ENCODE measurements around the gene MACROD2. TPM values are rescaled to one million over a fixed set of nuclear protein-coding genes. Genes with fewer than 3 reads are reported as not detected.

MACROD2 gene
- total RNA-seq, 1 experiment from 2014 or later = 3.7 TPM

DNA sequence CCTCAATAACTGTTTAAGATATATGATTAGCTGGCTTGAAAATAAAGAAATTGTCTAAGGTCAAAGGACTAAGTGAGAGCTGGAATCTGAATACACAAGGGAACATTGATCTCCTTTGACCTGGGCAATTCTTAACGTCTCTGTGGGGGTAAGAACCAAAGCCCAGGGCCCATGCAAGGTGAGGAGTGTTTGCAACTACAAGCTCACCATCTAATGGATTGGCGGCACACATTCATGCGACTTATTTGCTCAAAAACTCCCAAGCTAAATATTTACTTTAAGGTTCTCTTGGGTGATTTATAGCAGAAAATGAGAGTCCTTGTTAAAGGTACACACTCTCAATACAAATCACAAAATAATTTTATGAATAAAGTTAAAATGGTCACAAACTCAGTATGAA is 734.1 kb downstream of the MACROD2 start (continued):
- TF ChIP-seq, protein P1, sequence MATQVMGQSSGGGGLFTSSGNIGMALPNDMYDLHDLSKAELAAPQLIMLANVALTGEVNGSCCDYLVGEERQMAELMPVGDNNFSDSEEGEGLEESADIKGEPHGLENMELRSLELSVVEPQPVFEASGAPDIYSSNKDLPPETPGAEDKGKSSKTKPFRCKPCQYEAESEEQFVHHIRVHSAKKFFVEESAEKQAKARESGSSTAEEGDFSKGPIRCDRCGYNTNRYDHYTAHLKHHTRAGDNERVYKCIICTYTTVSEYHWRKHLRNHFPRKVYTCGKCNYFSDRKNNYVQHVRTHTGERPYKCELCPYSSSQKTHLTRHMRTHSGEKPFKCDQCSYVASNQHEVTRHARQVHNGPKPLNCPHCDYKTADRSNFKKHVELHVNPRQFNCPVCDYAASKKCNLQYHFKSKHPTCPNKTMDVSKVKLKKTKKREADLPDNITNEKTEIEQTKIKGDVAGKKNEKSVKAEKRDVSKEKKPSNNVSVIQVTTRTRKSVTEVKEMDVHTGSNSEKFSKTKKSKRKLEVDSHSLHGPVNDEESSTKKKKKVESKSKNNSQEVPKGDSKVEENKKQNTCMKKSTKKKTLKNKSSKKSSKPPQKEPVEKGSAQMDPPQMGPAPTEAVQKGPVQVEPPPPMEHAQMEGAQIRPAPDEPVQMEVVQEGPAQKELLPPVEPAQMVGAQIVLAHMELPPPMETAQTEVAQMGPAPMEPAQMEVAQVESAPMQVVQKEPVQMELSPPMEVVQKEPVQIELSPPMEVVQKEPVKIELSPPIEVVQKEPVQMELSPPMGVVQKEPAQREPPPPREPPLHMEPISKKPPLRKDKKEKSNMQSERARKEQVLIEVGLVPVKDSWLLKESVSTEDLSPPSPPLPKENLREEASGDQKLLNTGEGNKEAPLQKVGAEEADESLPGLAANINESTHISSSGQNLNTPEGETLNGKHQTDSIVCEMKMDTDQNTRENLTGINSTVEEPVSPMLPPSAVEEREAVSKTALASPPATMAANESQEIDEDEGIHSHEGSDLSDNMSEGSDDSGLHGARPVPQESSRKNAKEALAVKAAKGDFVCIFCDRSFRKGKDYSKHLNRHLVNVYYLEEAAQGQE (IDR thresholded peaks at IDR 0.05; ENCODE audit: low read depth) = no peak
- TF ChIP-seq SP1 (IDR thresholded peaks at IDR 0.05; ENCODE audit: low read depth) = no peak
- no peak for TF ChIP-seq TCF7L2 (IDR thresholded peaks at IDR 0.05; ENCODE audit: borderline replicate concordance, extremely low read depth, insufficient read depth, insufficient read length)
- no peak for TF ChIP-seq YY1 (IDR thresholded peaks at IDR 0.05; ENCODE audit: extremely low read depth, insufficient replicate concordance, low read depth, low read length)
- no peak for TF ChIP-seq SIN3A (IDR thresholded peaks at IDR 0.05; ENCODE audit: low read depth)
- TF ChIP-seq CBX3 (IDR thresholded peaks at IDR 0.05; ENCODE audit: low read depth) = no peak
- TF ChIP-seq CTCF (IDR thresholded peaks at IDR 0.05 in 2 of 3, conservative IDR thresholded peaks at IDR 0.05 in 1 of 3; ENCODE audit: borderline replicate concordance in 1 of 3, insufficient read depth in 1 of 3, low read depth in 2 of 3, low read length in 2 of 3) = no peak
- TF ChIP-seq EZH2 (IDR thresholded peaks at IDR 0.05) = no peak
- no peak for TF ChIP-seq JUND (IDR thresholded peaks at IDR 0.05)

- no peaks in the 10 kb centered on the region for H3K27me3 ChIP-seq (ENCODE audit: insufficient read depth, low read length)
- no peak overlapping the region for H3K4me3 ChIP-seq (replicated peaks in 1 of 2; ENCODE audit: low read depth in 1 of 2, low read length in 2 of 2)
- ATAC-seq (no peak), DNase-seq (ENCODE audit: low read depth, low spot score) (no peak)
- no peaks in the 10 kb centered on the region for H3K9me2 ChIP-seq (ENCODE audit: insufficient read depth)
- H3K79me2 ChIP-seq (ENCODE audit: insufficient read depth, low read length) = no peaks in the 10 kb centered on the region
- no TSS peak for BruUV-seq (replicated peaks)
- no peak overlapping the region for H2AFZ ChIP-seq (ENCODE audit: low read depth, low read length, poor library complexity, severe bottlenecking)
- H3K4me2 ChIP-seq (ENCODE audit: low read length) = no peak overlapping the region
- ChIA-PET POLR2A (no interaction called here), CTCF (no interaction called here), RAD21 (ENCODE audit: low non-redundant PET in 1 of 2, low total read pairs in 2 of 2, uncharacterized antibody in 2 of 2, unreplicated experiment in 2 of 2) (no interaction called here)
- H3K36me3 ChIP-seq (ENCODE audit: control insufficient read depth in 1 of 2, insufficient read depth in 2 of 2, low read length in 2 of 2) = no peaks in the 10 kb centered on the region
- no peaks in the 10 kb centered on the region for H3K4me1 ChIP-seq (ENCODE audit: control insufficient read depth in 1 of 2, insufficient read depth in 2 of 2, low read length in 2 of 2)
- intact Hi-C loops (cut with micrococcal nuclease) = no loop called here
- H3K9ac ChIP-seq (ENCODE audit: low read length) = no peak overlapping the region
- H3K27ac ChIP-seq (ENCODE audit: low read depth, low read length) = no peak overlapping the region
- no peaks in the 10 kb centered on the region for H3K9me3 ChIP-seq (ENCODE audit: control insufficient read depth in 1 of 2, insufficient read depth in 1 of 2, low read depth in 1 of 2, low read length in 2 of 2)
- no peaks in the 10 kb centered on the region for H4K20me1 ChIP-seq (ENCODE audit: insufficient read depth)
- TF ChIP-seq CEBPB (IDR thresholded peaks at IDR 0.05; ENCODE audit: low read depth) (no peak), ELF1 (IDR thresholded peaks at IDR 0.05; ENCODE audit: borderline replicate concordance, low read depth) (no peak), SIN3A (IDR thresholded peaks at IDR 0.05; ENCODE audit: low read depth) (no peak), TCF7L2 (IDR thresholded peaks at IDR 0.05; ENCODE audit: borderline replicate concordance, extremely low read depth, insufficient read depth, insufficient read length) (no peak), ZFX (IDR thresholded peaks at IDR 0.05) (no peak), YY1 (IDR thresholded peaks at IDR 0.05; ENCODE audit: extremely low read depth, insufficient replicate concordance, low read depth, low read length) (no peak), CBX3 (IDR thresholded peaks at IDR 0.05; ENCODE audit: low read depth) (no peak), SRF (IDR thresholded peaks at IDR 0.05; ENCODE audit: low read depth) (no peak), RAD21 (IDR thresholded peaks at IDR 0.05; ENCODE audit: low read depth) (no peak), POLR2A (IDR thresholded peaks at IDR 0.05; ENCODE audit: borderline replicate concordance, extremely low read depth, insufficient read depth, insufficient read length) (no peak)
- TF ChIP-seq, protein P1 (IDR thresholded peaks at IDR 0.05; ENCODE audit: low read depth) = no peak
Observed at GRCh38 chr20:14732343-14732742, 737.0 kb downstream of the MACROD2 start.

Data from HCT116 (cell line).